Adipose tissue (tissue), 3 donors: ENCODE data around the gene RABGAP1. TPM values are rescaled to one million over a fixed set of nuclear protein-coding genes. Genes with fewer than 3 reads are reported as not detected.
"Not testable (repeated sequence)": the region's sequence is repeated elsewhere in the genome, so short reads cannot be mapped to it uniquely, and the experiment has no call there.

ENCODE experiments used
- H3K27ac ChIP-seq: one replicate; pipeline ENCODE4 v1.5.1; 2013; ENCODE audit warnings: low read depth, low read length
- WGBS, 3 donors: extraction: QIAGEN DNeasy Blood & Tissue Kit; methylation state at CpG; one replicate each; pipeline ENCODE4 v1.1.7; 2013; 5-methylcytosine and 5-hydroxymethylcytosine counted together
- polyA plus RNA-seq, 3 donors: library from polyadenylated mRNA; stranded (reverse); fragments of 200-250 nt; gene quantifications; one replicate each; pipeline ENCODE4 v1.2.3, GENCODE V29; 2013
- donor health status: healthy with polysubstance abuse.
- donor health status: Bipolar disorder and iron deficiency.
- donor health status: healthy.

Gene RABGAP1
- polyA plus RNA-seq, result 10 to 100 TPM in 2 of 3 donors, 1 to 10 TPM in 1; 7.9 to 16.5 (median 16.1) TPM

- WGBS, 3 donors, result 0 to 1% (median 0%) methylated on average over 31 to 53 of the region's 54 CpGs
- no peak within 1 kb of the TSS for H3K27ac ChIP-seq
Measured at GRCh38 chr9:122940749-122941581, at the start of gene RABGAP1. RABGAP1 (plus strand) TSS chr9:122941020; CDS start chr9:122957060, 16,040 bp downstream.

GRCh38 chr9:122897969-122898368, 42.9 kb upstream of the RABGAP1 start:
- 95 to 100% (median 96%) methylated on average over 1 of the region's 1 CpG for WGBS, 3 donors

GRCh38 chr9:122900791-122901190, 40.0 kb upstream of the RABGAP1 start:
- 20 to 79% (median 30%) methylated on average over 2 of the region's 2 CpGs for WGBS, 3 donors
- H3K27ac ChIP-seq, result no peak overlapping the region

More at GRCh38 chr9:122897969-122898368, 42.9 kb upstream of the RABGAP1 start:
- no peak overlapping the region for H3K27ac ChIP-seq

- H3K27ac ChIP-seq, result no peak overlapping the region
- 0% methylated on average over 8 of the region's 8 CpGs for WGBS, 3 donors
Measured at GRCh38 chr9:122904466-122904822, 36.4 kb upstream of the RABGAP1 start.

GRCh38 chr9:122904823-122905710, 35.8 kb upstream of the RABGAP1 start, which contains the start of gene RC3H2:
RC3H2 (minus strand) TSS chr9:122905359; CDS start chr9:122897509, 7,850 bp downstream.
- peak within 1 kb of the TSS; percentile 77 for H3K27ac ChIP-seq
- WGBS, 3 donors, result 0 to 1% (median 0%) methylated on average over 61 to 77 of the region's 77 CpGs

- H3K27ac ChIP-seq, result not testable (repeated sequence)
- WGBS, 3 donors, result 93 to 98% (median 96%) methylated on average over 16 of the region's 16 CpGs
Measured at GRCh38 chr9:122906122-122906521, 34.7 kb upstream of the RABGAP1 start.

GRCh38 chr9:122912671-122912963, 28.2 kb upstream of the RABGAP1 start:
- WGBS, 3 donors, result 1 to 3% (median 2%) methylated on average over 9 of the region's 9 CpGs
- no peak overlapping the region for H3K27ac ChIP-seq

GRCh38 chr9:122912964-122913673, 27.7 kb upstream of the RABGAP1 start, which contains the start of gene ZBTB6:
ZBTB6 (minus strand) TSS chr9:122913323; CDS start chr9:122912072, 1,251 bp downstream.
- WGBS, 3 donors, result 0 to 1% (median 1%) methylated on average over 35 of the region's 35 CpGs
- H3K27ac ChIP-seq, result no peak within 1 kb of the TSS

- WGBS, 3 donors, result 76 to 90% (median 89%) methylated on average over 2 of the region's 2 CpGs
- no peak overlapping the region for H3K27ac ChIP-seq
Measured at GRCh38 chr9:122918310-122918709, 22.5 kb upstream of the RABGAP1 start.

- no peak overlapping the region for H3K27ac ChIP-seq
- 89 to 95% (median 92%) methylated on average over 8 of the region's 8 CpGs for WGBS, 3 donors
Measured at GRCh38 chr9:122922713-122923112, 18.1 kb upstream of the RABGAP1 start.

GRCh38 chr9:122923947-122924346, 16.9 kb upstream of the RABGAP1 start:
- 85 to 90% (median 86%) methylated on average over 3 of the region's 3 CpGs for WGBS, 3 donors
- H3K27ac ChIP-seq, result no peak overlapping the region

GRCh38 chr9:122929796-122930354, 10.9 kb upstream of the RABGAP1 start:
- WGBS, 3 donors, result 59 to 96% (median 81%) methylated on average over 1 of the region's 1 CpG
- no peak overlapping the region for H3K27ac ChIP-seq

GRCh38 chr9:122930541-122931225, 10.1 kb upstream of the RABGAP1 start:
- H3K27ac ChIP-seq, result no peak overlapping the region

GRCh38 chr9:122931226-122932121, 9.3 kb upstream of the RABGAP1 start, which contains the start of gene ZBTB26:
ZBTB26 (minus strand) TSS chr9:122931512; CDS start chr9:122919934, 11,578 bp downstream.
- 0% methylated on average over 45 to 51 of the region's 51 CpGs for WGBS, 3 donors
- H3K27ac ChIP-seq, result no peak within 1 kb of the TSS

More at GRCh38 chr9:122930541-122931225, 10.1 kb upstream of the RABGAP1 start:
- 17 to 24% (median 21%) methylated on average over 10 of the region's 10 CpGs for WGBS, 3 donors

GRCh38 chr9:122936464-122936863, 4.4 kb upstream of the RABGAP1 start:
- H3K27ac ChIP-seq, result no peak overlapping the region
- 86 to 98% (median 96%) methylated on average over 5 of the region's 5 CpGs for WGBS, 3 donors

- WGBS, 3 donors, result 50 to 80% (median 75%) methylated on average over 1 of the region's 1 CpG
- H3K27ac ChIP-seq, result no peak overlapping the region
Measured at GRCh38 chr9:122936883-122937282, 3.9 kb upstream of the RABGAP1 start.

- H3K27ac ChIP-seq, result no peak overlapping the region
- WGBS, 3 donors, result 85 to 89% (median 88%) methylated on average over 4 of the region's 4 CpGs
Measured at GRCh38 chr9:122939601-122940000, 1.2 kb upstream of the RABGAP1 start.
